ENCODE data around the gene KRTAP10-1. TPM values are rescaled to one million over a fixed set of nuclear protein-coding genes. Genes with fewer than 3 reads are reported as not detected.
A peak's percentile ranks its signal among the peaks of the same experiment; 100 is the strongest.

KRTAP10-1 gene
- total and polyA plus RNA-seq, 2 donors from 2014 or later = not detected

- Histone ChIP-seq H3K9ac (ENCODE audit: low read length in 3 of 3) (no peak overlapping the region), H3K27me3 (ENCODE audit: control insufficient read depth, insufficient read depth, low read length) (no peaks in the 10 kb centered on the region), H3K4me3 (ENCODE audit: low read length in 3 of 3) (no peak overlapping the region), H3K36me3 (ENCODE audit: control insufficient read depth in 2 of 3, insufficient read depth in 3 of 3, low read length in 3 of 3) (no peaks in the 10 kb centered on the region), H3K4me1 (ENCODE audit: control insufficient read depth in 2 of 3, insufficient read depth in 2 of 3, low read depth in 1 of 3, low read length in 3 of 3) (no peaks in the 10 kb centered on the region), H3K27ac (ENCODE audit: low read depth in 2 of 2, low read length in 2 of 2) (no peak overlapping the region), H3K9me3 (ENCODE audit: control insufficient read depth in 2 of 3, insufficient read depth in 1 of 3, low read length in 3 of 3) (no peaks in the 10 kb centered on the region)
- FAIRE-seq (no peak), DNase-seq (peak in 2 of 5 donors; percentile 25 to 64)
- TF ChIP-seq, protein P1, sequence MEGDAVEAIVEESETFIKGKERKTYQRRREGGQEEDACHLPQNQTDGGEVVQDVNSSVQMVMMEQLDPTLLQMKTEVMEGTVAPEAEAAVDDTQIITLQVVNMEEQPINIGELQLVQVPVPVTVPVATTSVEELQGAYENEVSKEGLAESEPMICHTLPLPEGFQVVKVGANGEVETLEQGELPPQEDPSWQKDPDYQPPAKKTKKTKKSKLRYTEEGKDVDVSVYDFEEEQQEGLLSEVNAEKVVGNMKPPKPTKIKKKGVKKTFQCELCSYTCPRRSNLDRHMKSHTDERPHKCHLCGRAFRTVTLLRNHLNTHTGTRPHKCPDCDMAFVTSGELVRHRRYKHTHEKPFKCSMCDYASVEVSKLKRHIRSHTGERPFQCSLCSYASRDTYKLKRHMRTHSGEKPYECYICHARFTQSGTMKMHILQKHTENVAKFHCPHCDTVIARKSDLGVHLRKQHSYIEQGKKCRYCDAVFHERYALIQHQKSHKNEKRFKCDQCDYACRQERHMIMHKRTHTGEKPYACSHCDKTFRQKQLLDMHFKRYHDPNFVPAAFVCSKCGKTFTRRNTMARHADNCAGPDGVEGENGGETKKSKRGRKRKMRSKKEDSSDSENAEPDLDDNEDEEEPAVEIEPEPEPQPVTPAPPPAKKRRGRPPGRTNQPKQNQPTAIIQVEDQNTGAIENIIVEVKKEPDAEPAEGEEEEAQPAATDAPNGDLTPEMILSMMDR (IDR thresholded peaks at IDR 0.05; ENCODE audit: borderline replicate concordance, extremely low read depth, insufficient read depth) = no peak
- intact Hi-C loops (cut with DNase I) = no loop called here
Measured at GRCh38 chr21:44520326-44521300, 19.4 kb downstream of the KRTAP10-1 start.

- FAIRE-seq = no peak
- TF ChIP-seq, protein P1 (IDR thresholded peaks at IDR 0.05; ENCODE audit: borderline replicate concordance, extremely low read depth, insufficient read depth) = no peak
Measured at GRCh38 chr21:44519346-44520325, 20.4 kb downstream of the KRTAP10-1 start.

DNA sequence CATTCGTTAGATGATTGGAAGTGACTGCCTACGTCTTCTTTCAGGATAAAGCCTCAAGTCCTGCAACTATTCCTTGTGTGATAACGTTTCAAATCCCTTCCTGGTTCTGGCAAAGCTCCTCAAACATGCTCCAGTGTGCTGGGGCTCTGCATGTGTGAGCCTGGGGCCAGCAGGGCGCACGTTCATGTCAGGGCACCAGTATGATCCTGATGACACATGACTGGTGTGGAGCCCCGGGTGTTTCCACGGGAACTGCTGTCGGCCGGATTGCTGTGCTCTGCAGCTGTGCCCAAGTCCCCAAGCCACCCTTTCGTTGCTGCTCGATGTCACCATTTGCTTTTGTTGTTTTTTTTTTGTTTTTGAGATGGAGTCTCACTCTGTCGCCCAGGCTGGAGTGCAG is 21.3 kb downstream of the KRTAP10-1 start:
- intact Hi-C loops (cut with DNase I) = no loop called here
- Histone ChIP-seq H3K4me1 (ENCODE audit: control insufficient read depth in 2 of 3, insufficient read depth in 2 of 3, low read depth in 1 of 3, low read length in 3 of 3) (no peaks in the 10 kb centered on the region), H3K36me3 (ENCODE audit: control insufficient read depth in 2 of 3, insufficient read depth in 3 of 3, low read length in 3 of 3) (no peaks in the 10 kb centered on the region), H3K9me3 (ENCODE audit: control insufficient read depth in 2 of 3, insufficient read depth in 1 of 3, low read length in 3 of 3) (no peaks in the 10 kb centered on the region), H3K27me3 (ENCODE audit: control insufficient read depth, insufficient read depth, low read length) (no peaks in the 10 kb centered on the region), H3K4me3 (ENCODE audit: low read length in 3 of 3) (no peak overlapping the region), H3K27ac (ENCODE audit: low read depth in 2 of 2, low read length in 2 of 2) (no peak overlapping the region), H3K9ac (ENCODE audit: low read length in 3 of 3) (no peak overlapping the region)
- FAIRE-seq (no peak), DNase-seq (peak in 1 of 5 donors; percentile 32)
- TF ChIP-seq, protein P1 (IDR thresholded peaks at IDR 0.05; ENCODE audit: borderline replicate concordance, extremely low read depth, insufficient read depth) = no peak

More at GRCh38 chr21:44519346-44520325, 20.4 kb downstream of the KRTAP10-1 start:
- no peak overlapping the region for H3K9ac ChIP-seq (ENCODE audit: low read length in 3 of 3)
- no peaks in the 10 kb centered on the region for H3K4me1 ChIP-seq (ENCODE audit: control insufficient read depth in 2 of 3, insufficient read depth in 2 of 3, low read depth in 1 of 3, low read length in 3 of 3)
- H3K27ac ChIP-seq (ENCODE audit: low read depth in 2 of 2, low read length in 2 of 2) = no peak overlapping the region
- DNase-seq = peak in 2 of 5 donors; percentile 20 to 22
- no peaks in the 10 kb centered on the region for H3K27me3 ChIP-seq (ENCODE audit: control insufficient read depth, insufficient read depth, low read length)
- H3K36me3 ChIP-seq (ENCODE audit: control insufficient read depth in 2 of 3, insufficient read depth in 3 of 3, low read length in 3 of 3) = no peaks in the 10 kb centered on the region
- no peaks in the 10 kb centered on the region for H3K9me3 ChIP-seq (ENCODE audit: control insufficient read depth in 2 of 3, insufficient read depth in 1 of 3, low read length in 3 of 3)
- intact Hi-C loops (cut with DNase I) = no loop called here
- no peak overlapping the region for H3K4me3 ChIP-seq (ENCODE audit: low read length in 3 of 3)

All from kidney (tissue), 14 donors.